ENCODE measurements around the gene MRS2.

MRS2 gene

GRCh38 chr6:24472181-24472580, 69.4 kb downstream of the MRS2 start:
- Histone ChIP-seq H3K4me1 (ENCODE audit: control insufficient read depth, insufficient read depth, low read length) (no peaks in the 10 kb centered on the region), H3K27ac (ENCODE audit: low read length) (no peak overlapping the region), H3K36me3 (ENCODE audit: control insufficient read depth, insufficient read depth, low read length) (no peaks in the 10 kb centered on the region), H3K4me3 (ENCODE audit: low read length) (no peak overlapping the region), H3K27me3 (ENCODE audit: control insufficient read depth, insufficient read depth, low read length) (no peaks in the 10 kb centered on the region), H3K9me3 (ENCODE audit: control insufficient read depth, insufficient read depth, low read length) (no peaks in the 10 kb centered on the region)
- DNase-seq (ENCODE audit: low read depth, low spot score), result no peak

Data from iPS DF 6.9 (cell line).